ENCODE data around the gene MAVS. TPM values are rescaled to one million over a fixed set of nuclear protein-coding genes. Genes with fewer than 3 reads are reported as not detected.

MAVS gene
- total and polyA plus RNA-seq, 10 donors = 4.1 to 45.0 (median 35.3) TPM

GRCh38 chr20:3864518-3864917 lies 17.9 kb downstream of the MAVS start:
- DNase-seq = no peak
- TF ChIP-seq POLR2AphosphoS5 (IDR thresholded peaks at IDR 0.05) (peak in 2 of 3 donors; percentile 22 to 47), CTCF (IDR thresholded peaks at IDR 0.05 in 8 of 11, conservative IDR thresholded peaks at IDR 0.05 in 3 of 11) (no peak)
- intact Hi-C loops (cut with DNase I; ENCODE audit: low total_unique reads) = no loop called here
- Histone ChIP-seq H3K4me3 (no peak overlapping the region), H3K36me3 (peaks cover 4 to 100% (median 90%) of the 10 kb centered on the region in 6 donors), H3K9me3 (no peaks in the 10 kb centered on the region), H3K4me1 (peaks cover 0 to 7% (median 0%) of the 10 kb centered on the region in 6 donors), H3K27me3 (replicated peaks in 1 of 7) (no peaks in the 10 kb centered on the region), H3K27ac (peak overlapping the region in 1 of 8 donors; percentile 11)
- 77 to 90% (median 84%) methylated on average over 5 of the region's 5 CpGs for WGBS, 5 donors

- intact Hi-C loops (cut with DNase I; ENCODE audit: low total_unique reads) = no loop called here
- no peak for TF ChIP-seq CTCF (IDR thresholded peaks at IDR 0.05 in 8 of 11, conservative IDR thresholded peaks at IDR 0.05 in 3 of 11)
- no peak for TF ChIP-seq POLR2A (IDR thresholded peaks at IDR 0.05)
- TF ChIP-seq POLR2AphosphoS5 (IDR thresholded peaks at IDR 0.05) = peak in 1 of 3 donors; percentile 16
- peaks cover 4 to 100% (median 87%) of the 10 kb centered on the region in 6 donors for H3K36me3 ChIP-seq
Observed at GRCh38 chr20:3865152-3865886, 18.7 kb downstream of the MAVS start.

GRCh38 chr20:3865887-3866407 lies 19.3 kb downstream of the MAVS start:
- no peak overlapping the region for H3K27ac ChIP-seq
- H3K4me1 ChIP-seq = peaks cover 0 to 7% (median 0%) of the 10 kb centered on the region in 6 donors
- 90 to 96% (median 94%) methylated on average over 9 to 14 of the region's 14 CpGs for WGBS, 5 donors
- no peak for DNase-seq
- no peak for TF ChIP-seq CTCF (IDR thresholded peaks at IDR 0.05 in 8 of 11, conservative IDR thresholded peaks at IDR 0.05 in 3 of 11)
- no peak for TF ChIP-seq POLR2AphosphoS5 (IDR thresholded peaks at IDR 0.05)
- TF ChIP-seq POLR2A (IDR thresholded peaks at IDR 0.05) = no peak
- intact Hi-C loops (cut with DNase I; ENCODE audit: low total_unique reads) = no loop called here
- peaks cover 4 to 98% (median 81%) of the 10 kb centered on the region in 6 donors for H3K36me3 ChIP-seq
- no peaks in the 10 kb centered on the region for H3K9me3 ChIP-seq
- no peaks in the 10 kb centered on the region for H3K27me3 ChIP-seq (replicated peaks in 1 of 7)
- no peak overlapping the region for H3K4me3 ChIP-seq

More at GRCh38 chr20:3865152-3865886, 18.7 kb downstream of the MAVS start:
- H3K4me1 ChIP-seq = peaks cover 0 to 7% (median 0%) of the 10 kb centered on the region in 6 donors
- no peak overlapping the region for H3K27ac ChIP-seq
- H3K27me3 ChIP-seq (replicated peaks in 1 of 7) = no peaks in the 10 kb centered on the region
- H3K9me3 ChIP-seq = no peaks in the 10 kb centered on the region
- H3K4me3 ChIP-seq = no peak overlapping the region
- 90 to 95% (median 94%) methylated on average over 11 to 14 of the region's 14 CpGs for WGBS, 5 donors
- DNase-seq = no peak

GRCh38 chr20:3866464-3866863 lies 19.8 kb downstream of the MAVS start:
- no peaks in the 10 kb centered on the region for H3K9me3 ChIP-seq
- no peak overlapping the region for H3K4me3 ChIP-seq
- no peak for DNase-seq
- H3K27ac ChIP-seq = no peak overlapping the region
- intact Hi-C loops (cut with DNase I; ENCODE audit: low total_unique reads) = no loop called here
- H3K27me3 ChIP-seq (replicated peaks in 1 of 7) = no peaks in the 10 kb centered on the region
- H3K4me1 ChIP-seq = peaks cover 0 to 7% (median 0%) of the 10 kb centered on the region in 6 donors
- TF ChIP-seq POLR2AphosphoS5 (IDR thresholded peaks at IDR 0.05) (peak in 1 of 3 donors; percentile 64), POLR2A (IDR thresholded peaks at IDR 0.05) (no peak)
- H3K36me3 ChIP-seq = peaks cover 7 to 98% (median 81%) of the 10 kb centered on the region in 6 donors
- WGBS, 5 donors = 80 to 91% (median 82%) methylated on average over 1 to 3 of the region's 3 CpGs
